GM21723 (cell line): ENCODE measurements around the gene OBSL1.

Experiments used
- ATAC-seq: cut with Tn5 transposase; IDR thresholded peaks from one replicate; pipeline ENCODE4 v1.9.1; 2021; ENCODE audit warnings: mild to moderate bottlenecking, moderate library complexity; ENCODE audit not compliant: unreplicated experiment

OBSL1 gene

DNA sequence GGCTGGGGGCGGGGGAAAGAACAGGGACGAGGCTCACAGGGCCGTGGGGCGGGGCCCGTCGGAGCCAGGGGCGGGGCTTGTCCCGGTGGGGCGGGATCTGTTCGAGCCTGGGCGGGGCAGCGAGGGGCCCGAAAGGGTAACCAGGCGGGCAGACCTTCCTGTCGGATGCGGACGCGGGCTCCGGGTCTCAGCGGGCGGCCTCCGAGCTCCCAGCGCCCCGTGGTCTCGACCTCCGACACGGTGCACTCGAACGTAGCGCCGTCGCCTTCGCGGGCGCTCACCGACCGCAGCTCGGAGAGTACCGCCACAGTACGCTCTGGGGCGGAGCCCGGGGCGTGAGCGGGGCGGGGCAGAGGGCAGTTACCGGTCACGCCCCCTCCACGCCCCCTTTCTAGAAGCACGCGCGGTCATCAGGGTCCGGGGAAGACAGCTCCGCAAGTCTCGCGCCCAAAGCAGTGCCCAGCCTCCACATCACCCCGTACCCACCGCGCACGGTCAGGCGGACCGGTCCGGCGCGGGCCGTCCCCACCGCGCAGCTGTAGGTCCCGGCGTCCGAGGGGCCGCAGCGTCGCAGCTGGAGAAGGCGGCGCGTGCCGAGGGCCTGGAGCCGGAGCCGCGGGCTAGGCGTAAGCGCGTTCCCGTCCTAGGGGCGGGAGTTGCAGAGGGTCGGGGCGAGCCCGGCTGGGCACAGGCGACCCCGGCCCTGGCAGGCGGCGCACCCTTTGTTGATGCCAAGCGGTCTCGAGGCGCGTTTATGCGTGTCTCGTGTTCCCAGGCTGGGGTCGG lies 18.8 kb downstream of the OBSL1 start:
- ATAC-seq = peak; percentile 93

DNA sequence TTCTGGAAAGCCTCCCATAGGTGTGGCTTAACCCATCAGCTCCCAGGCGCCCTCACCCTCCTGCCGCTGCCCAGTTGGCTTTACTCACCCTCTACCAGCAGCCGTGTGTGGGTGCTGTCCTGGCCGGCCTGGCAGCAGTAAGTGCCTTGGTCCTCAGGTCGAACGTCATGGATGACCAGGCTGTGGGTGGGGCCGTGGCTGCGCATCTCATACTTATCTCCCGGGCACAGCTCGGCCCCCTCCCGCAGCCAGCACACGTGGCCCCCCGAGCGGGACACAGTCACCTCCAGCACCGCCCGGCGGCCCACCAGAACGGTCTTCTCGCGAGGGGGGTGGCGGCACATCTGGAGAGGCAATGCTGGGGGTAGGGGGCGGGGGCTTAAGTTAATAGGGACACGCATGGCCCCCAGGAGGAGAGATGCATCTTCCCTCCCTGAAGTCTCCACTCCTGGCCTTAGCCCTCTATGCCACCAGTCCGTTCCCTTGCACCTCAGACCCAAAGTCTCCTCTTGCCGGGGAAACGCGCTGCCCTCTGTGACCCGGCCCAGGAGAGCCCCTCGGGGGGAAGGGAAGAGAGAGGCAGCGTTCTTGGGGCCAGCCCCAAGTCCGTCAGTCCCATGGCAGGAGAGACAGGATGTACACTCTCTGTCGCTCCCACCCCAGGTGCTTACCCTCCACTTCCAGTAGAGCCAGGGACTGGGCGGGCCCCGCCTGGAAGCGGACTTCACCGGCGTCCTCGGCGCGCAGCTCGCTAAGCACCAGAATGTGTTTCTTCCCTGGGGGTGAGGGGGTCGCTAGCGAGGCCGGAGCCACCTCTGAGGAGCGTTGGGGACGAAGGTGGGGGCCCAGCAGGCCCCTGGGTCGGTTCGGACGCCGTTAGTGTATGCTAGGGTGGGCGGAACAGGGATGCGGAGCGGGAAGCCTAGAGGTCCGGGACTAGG lies 19.6 kb downstream of the OBSL1 start:
- peak; percentile 32 for ATAC-seq

DNA sequence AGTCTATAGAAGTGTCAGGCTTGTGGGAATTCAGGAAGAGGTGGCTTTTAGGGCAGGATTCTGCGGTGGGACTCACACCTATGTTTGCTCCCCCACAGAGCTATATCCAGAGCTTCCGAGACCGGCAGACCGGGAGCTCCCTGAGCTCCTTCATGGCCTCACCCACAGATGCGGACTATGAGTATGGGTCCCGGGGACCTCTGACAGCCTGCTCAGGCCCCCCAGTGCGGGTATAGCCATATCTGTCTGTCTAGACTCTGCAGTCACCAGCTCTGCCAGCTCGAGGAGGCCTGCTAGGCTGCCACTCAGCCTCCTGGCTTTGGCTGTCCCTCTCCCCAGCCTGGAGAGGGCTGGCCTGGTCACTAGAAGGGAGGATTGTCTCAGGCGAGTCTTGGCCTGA lies 21.7 kb downstream of the OBSL1 start:
- ATAC-seq = no peak

DNA sequence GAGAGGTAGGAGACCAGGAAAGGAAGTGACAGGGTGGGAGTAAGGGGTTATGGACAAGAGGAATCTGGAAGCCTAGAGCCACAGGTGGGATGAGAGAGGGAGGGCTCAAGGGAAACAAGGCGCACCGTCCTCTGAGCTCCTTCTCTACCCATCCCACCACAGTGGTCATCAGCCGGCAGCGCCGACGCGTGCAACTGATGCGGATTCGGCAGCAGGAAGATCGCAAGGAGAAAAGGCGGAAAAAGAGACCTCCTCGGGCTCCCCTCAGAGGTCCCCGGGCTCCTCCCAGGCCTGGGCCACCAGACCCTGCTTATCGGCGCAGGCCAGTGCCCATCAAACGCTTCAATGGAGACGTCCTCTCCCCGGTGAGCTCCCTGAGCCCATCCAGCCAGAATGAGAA lies 22.3 kb downstream of the OBSL1 start:
- no peak for ATAC-seq

DNA sequence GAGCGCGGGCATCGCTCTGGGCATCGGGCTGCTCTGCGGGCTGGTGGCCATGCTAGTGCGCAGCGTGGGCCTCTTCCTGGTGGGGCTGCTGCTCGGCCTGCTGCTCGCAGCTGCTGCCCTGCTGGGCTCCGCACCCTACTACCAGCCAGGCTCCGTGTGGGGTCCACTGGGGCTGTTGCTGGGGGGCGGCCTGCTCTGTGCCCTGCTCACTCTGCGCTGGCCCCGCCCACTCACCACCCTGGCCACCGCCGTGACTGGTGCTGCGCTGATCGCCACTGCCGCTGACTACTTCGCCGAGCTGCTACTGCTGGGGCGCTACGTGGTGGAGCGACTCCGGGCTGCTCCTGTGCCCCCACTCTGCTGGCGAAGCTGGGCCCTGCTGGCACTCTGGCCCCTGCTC lies 23.7 kb downstream of the OBSL1 start:
- no peak for ATAC-seq

DNA sequence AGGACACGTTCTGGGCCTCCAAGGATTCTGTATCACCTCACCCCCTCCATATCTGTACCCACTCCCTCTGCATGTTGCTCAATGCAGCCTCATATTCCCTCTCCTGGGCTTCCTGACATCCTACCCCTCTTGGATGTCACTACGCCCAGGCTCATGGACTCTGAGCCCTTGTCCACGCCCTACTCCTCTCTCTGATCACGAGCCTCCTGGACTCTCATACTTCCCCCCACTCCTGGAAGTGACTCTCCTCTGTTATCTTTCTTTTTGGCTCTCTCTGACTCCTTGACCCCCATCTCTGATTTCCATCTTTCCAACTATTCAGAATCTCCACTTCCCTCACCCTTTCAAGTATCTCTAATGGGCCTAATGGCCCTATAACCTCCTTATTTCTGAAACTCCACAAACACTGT lies 25.4 kb downstream of the OBSL1 start:
- no peak for ATAC-seq

DNA sequence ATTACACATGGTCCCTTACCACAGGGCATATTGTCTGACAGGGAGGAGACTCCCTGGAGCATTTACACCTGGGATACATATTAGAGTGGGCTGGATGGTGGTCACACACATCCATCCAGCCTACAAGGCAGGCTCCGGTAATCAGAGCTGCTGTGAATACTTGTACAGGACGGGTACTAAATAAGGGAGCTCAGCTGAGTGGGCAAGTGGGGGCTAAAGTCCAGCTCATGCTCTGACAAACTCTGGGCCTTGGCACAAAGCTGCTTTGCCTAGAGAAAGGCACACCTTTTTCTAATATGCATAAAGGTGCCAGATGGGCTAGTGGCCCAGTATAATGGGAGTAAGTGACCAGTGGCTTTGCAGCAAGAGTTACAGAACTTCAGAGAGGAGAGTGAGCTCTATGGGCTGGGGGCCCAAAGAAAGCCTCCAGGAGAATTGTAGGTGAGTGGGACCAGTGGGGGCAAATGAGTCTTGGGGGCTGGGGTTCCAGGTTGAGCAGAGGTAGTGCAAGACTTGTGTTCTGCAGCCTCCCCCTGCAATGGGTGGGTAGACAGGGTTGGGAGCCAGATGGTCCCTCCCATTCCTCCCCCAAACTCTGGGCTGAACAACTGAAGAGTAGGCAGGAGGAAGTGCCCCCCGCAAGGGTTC lies 25.9 kb downstream of the OBSL1 start:
- no peak for ATAC-seq

DNA sequence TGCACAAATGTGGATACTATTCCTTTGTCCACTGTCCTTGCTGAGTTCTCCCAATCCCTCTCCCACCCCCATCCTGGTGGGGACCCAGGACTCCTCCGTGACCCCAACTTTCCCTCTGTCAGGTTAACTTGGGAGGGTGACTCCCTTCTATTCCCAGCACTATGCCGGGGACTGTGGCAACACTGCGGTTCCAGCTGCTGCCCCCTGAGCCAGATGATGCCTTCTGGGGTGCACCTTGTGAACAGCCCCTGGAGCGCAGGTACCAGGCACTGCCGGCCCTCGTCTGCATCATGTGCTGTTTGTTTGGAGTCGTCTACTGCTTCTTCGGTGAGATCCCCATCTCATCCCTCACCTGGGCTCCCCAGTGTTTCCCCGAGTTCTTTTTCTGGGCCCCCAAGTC lies 26.8 kb downstream of the OBSL1 start:
- no peak for ATAC-seq

DNA sequence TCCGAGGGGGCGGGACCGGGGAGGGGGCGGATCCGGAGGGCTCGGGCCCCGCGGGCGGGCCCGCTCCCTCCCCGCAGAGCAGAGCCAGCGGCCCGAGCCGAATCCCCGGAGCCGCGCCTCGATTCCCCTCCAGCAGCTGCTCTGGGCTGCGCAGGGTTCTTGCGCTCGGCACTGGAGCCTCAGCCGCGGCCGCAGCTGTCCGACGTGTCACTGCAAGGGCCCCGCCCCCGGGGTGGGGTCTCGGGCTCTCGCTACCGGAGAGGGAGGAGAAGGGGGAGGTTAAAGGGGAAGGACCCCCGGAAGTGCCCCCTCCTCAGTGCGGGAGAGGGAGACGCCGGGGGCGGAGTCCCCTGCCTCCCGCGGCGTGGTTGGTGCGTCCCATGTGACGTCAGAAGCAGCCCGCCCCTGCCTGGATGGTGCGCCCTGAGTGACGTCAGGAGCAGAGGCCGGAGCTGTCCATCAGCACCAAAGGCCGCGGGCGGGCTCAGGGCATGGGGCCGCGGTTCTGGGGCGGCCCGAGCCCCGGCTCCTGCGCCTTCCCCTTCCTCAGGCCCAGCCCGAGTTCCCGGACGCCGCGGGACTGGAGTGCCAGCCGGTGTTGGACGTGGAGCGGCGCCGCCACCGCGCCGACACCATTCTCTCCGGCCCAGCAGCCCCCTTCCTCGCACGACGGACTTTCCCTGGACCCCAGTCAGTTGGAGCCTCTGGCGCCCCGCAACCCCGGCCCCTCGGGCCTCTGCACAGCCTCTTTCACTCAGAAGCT lies 27.6 kb downstream of the OBSL1 start, which contains the start of the genes CHPF and TMEM198:
Gene CHPF, minus strand, starts transcription at position 214 of the 763 bp plus-strand sequence. CDS start 271 bp downstream, outside the sequence.
Gene TMEM198, plus strand, starts transcription at position 433 of the 763 bp plus-strand sequence. CDS start 700 bp downstream, outside the sequence.
- ATAC-seq = peak; percentile 76

DNA sequence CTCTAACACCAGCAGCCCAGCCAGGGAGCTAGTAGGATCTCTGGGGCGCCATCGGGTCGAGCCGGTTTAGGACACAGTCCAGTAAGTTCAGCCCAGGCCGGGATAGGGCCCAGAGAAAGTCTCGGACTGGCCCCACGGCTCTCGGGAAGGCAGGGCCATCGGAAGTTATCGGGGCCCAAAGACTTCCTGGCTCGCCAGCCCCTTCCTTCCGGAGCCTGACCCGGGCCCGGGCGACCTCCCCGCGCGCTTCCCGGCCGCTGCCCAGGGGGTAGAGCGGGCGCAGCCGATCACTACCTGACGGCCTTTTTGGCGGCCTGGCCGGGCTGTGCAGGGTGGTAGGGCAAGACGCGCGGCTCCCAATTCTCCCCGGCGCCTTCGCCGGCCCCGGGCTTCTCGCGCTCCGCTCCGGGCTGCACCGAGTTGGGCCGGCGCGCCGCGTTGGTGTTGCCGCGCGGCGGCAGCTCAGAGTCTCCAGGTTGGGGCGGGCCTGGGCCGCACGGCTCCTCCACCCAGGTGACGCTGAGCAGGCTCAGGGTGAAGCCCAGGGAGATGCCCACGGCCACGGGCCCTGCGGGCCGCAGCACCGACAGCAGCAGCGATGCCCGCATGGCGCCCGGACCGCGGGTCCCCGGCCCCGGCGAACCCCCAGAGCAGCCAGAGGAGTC lies 28.3 kb downstream of the OBSL1 start:
- ATAC-seq = peak; percentile 40

DNA sequence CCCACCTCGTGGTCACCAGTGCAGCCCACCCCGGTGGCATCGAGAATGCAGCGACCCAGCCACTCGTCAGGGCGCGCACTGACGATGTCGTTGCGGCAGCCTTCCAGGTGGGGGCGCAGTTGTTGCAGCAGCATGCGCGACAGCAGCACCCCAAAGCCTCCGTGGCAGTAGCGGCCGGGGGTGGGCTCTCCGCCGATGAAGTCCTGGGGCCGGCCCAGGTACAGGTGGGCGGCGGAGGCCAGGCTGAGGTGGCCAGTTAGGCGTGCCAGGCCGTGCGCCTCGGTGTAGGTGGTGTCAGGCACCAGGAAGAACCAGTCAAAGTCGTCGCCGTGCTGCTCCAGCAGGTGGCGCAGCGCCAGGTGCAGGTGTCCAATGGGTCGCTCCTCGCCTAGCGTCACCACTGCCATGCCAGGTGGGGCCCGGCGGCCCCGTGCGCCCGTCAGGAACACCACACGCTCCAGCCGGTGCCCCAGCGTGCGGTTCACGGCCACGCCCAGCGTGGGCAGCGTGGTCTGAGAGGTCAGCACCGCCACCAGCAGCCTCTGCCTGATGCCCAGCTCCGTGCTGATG lies 29.6 kb downstream of the OBSL1 start:
- peak; percentile 54 for ATAC-seq

DNA sequence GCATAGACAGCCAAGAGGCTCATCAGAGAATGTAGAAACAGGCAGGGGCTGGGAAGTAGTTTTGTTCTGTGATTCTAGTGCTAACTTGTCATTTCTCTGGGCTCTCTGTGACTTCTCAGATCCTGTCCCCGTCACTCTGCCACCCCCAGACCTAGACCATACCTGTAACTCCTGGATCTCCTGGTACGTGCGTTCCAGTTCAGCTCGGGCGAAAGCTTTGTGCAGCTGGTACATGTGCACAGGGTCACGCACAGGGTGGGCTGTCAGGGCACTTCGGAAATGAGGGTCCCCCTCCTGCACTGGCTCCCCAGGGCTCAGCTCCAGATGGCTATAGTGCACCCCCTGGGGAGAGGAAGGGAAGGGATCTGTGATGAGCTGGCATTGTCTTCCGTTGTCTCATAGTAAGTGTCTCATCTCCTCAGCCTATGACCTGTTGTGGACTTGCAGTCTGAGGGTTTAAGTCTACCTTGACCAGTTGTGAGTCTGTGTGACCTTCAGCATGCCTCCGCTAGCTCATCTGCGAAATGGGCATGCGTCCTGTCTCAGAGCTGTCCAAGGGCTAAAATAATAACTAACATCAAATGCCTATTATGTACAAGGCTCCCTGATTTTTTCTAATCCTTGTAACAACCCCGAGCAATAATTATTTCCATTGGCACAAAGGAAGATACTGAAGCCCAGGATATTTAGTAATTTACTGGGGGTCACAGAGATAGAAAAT lies 30.4 kb downstream of the OBSL1 start:
- ATAC-seq = no peak

DNA sequence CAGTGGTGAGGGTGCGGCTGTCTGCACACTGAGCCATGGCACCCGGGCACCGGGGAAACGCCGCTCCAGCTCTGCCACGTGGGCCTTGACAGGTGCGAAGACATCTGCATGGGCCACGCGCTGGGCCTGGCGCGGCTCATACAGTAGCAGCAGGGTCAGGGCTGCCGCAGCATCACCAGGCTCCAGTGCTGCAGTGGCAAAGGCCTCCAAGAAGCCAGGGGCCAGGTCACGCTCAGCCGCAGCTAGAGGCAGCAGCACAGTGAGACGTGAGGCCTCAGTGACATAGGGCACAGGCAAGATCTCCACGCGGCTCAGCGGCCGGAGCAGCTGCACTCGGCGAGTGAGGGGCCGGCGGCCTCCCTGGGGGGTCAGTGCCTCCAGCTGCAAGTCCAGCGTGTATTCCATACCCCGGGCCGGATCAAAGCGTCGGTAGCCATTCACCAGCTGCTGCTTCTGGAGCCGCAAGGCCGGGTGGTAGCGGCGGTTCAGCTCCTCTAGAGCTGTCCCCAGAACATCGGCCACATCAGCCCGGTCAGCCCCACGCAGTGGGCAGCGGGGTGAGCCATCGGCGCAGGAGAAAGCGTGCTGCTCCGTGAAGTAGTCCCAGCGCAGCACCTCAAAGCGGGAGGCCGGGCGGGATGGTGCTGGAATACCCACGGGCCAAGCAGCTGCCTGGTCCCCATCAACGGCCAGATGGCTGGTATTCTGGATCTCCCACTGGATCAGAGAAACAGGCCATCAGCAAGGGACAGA lies 31.2 kb downstream of the OBSL1 start:
- ATAC-seq = no peak

DNA sequence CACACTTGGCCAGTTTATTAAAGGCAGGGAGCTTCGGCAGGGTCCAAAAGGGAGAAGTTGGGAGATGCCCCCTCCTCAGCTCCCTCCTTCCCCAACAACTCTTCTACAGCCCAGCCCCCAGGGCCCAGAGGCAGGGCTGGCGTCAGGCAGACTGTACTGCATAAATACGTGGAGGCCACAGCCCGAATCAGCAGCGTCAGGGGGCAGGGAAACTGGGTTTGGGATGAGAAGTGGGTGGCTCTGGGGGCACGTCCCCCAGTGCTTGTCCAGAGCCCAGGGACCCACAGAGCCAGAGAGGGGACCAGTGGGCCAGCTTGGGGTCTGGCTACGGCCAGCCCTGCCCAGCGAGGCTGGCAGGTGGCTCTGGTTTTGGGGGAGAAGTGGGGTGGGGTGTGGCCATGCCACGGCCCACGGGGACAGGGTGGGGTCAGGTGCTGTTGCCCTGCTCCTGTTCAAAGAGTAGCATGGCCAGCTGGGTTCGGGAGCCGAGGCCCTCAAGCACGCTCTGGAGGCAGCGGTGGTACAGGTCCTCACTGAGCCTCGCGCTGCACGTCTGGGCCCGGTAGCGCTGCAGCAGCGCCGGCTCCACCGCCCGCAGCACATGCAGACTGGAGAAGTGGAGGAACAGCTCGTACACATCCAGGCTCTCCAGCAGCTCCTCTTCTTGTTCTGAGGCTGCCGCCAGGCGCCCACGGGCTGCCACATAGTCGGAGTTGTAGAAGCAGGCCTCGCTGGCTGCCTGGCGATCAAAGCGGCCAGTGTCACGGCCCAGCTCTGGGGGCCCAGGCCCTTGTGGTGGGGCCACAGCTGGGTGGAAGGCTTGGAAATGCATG lies 32.2 kb downstream of the OBSL1 start:
- no peak for ATAC-seq

DNA sequence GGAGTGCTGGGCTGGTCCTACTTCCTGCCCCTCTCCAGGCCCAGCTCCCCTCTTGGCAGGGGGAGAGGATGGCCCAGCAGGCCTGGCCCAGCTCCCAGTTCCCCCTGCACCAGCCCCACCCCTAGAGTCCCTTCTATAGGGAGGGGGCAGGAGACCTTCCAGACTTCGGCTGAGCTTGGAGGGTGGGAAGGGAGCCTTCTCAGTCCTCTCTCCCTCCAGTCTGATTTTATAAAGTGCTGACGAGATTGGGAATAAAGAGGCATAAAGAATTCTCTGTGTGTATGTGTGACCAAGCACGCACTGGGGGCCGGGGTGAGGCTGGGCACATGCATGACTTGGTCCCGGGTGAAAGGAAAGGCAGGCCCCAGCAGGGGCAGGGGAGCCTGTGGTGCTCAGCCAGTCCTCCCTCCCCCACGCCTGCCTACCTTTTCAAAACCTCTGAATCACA lies 32.8 kb downstream of the OBSL1 start:
- no peak for ATAC-seq

DNA sequence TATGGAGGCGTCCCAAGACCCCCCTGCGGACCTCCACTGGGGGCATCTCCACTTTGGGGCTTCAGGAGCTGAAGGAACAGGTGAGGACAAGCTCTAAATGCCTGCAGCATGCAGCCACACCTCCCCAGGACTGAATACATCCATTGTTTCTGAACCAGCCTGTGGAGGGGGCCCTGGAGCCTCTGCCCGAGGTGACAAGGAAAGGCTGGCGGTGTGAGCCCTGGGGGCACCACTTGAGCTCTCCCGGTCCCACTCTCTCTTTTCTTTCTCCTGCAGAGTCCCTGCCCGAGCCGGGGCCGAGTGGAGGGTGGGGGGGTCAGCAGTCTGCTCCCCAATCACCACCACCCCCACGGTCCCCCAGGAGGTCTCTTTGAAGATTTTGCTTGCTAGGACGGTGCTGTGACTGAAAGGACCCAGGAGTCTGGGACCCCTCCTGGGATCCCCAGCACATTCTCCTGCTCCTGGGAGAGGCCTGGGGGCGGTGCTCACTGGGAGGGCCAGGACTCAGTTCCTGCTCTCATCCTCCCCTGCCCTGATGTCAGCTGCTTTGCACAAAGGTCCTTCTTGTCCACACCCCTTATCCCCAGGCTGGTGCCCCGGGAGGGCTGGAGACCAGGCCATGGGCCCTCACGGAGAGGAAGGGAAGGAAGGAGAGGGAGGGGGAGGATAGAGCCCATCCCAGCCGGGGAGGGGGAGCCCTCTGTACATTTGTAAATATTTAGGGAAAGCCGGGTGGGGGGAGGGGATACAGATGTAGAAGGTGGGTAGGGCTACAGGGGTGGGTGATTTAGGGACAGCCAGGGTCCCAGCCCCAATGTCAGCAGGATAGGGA lies 33.5 kb downstream of the OBSL1 start:
- no peak for ATAC-seq
